ENCODE measurements around the gene PCLO.

PCLO gene

DNA sequence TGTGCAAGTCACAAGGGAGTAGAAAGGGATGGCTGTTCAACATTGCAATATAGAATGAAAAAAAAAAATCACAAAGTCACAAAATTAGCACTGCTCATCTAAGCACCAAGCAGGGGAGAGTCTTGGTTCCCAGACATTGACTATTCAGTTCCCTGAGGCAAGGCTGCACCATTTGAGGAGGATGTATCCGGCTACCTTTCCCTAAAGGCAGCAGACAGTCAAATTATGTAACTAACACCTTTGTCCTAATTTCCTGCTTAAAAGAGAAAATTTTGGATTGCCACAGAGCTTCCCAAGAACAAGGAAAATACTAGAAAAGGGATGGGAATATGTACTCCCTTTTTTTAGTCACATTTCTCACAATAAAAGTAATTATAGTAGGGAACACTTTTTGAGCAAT is 148.1 kb downstream of the PCLO start:
- TF ChIP-seq, protein P1, sequence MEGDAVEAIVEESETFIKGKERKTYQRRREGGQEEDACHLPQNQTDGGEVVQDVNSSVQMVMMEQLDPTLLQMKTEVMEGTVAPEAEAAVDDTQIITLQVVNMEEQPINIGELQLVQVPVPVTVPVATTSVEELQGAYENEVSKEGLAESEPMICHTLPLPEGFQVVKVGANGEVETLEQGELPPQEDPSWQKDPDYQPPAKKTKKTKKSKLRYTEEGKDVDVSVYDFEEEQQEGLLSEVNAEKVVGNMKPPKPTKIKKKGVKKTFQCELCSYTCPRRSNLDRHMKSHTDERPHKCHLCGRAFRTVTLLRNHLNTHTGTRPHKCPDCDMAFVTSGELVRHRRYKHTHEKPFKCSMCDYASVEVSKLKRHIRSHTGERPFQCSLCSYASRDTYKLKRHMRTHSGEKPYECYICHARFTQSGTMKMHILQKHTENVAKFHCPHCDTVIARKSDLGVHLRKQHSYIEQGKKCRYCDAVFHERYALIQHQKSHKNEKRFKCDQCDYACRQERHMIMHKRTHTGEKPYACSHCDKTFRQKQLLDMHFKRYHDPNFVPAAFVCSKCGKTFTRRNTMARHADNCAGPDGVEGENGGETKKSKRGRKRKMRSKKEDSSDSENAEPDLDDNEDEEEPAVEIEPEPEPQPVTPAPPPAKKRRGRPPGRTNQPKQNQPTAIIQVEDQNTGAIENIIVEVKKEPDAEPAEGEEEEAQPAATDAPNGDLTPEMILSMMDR (IDR thresholded peaks at IDR 0.05; ENCODE audit: insufficient read depth, low read depth, low read length, missing control alignments), result no peak
- H3K4me3 ChIP-seq (ENCODE audit: low read length), result no peak overlapping the region
- DNase-seq (ENCODE audit: low read depth), result no peak

DNA sequence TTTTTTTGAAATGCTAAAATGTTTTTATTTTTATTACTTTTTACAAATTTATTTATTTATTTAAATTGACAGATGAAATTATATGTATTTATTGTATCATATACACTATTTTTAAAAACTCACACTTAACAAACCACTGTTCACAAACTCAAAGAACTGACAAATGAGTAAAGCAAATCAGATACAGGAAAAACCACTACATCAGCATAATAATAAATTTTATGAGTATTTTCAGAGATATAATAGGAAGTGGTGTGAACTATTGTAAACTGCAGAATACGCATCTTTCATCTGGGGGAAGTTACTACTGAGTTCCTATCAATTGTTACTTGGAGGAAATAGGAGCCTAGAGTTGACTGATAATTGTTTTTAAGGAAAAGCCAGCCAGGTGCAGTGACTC is 150.7 kb downstream of the PCLO start:
- TF ChIP-seq, protein P1 (IDR thresholded peaks at IDR 0.05; ENCODE audit: insufficient read depth, low read depth, low read length, missing control alignments), result no peak
- no peak for DNase-seq (ENCODE audit: low read depth)
- no peak overlapping the region for H3K4me3 ChIP-seq (ENCODE audit: low read length)

DNA sequence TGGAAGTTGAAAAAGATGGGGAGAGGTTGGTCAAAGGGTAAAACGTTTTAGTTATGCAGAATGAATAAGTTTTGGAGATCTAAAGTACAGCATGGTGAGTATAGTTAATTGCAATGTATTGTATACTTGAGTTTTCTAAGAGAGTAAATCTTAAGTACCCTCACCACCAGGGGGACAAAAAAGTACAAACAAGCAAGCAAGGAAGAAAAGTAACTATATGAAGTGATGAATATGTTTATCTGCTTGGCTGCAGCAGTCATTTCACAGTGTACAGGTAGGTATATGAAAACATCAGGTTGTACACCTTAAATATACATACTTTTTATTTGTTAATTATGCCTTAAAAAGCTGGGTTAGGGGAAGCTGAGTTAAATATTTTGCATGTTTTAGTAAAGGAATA is 157.3 kb downstream of the PCLO start:
- TF ChIP-seq, protein P1 (IDR thresholded peaks at IDR 0.05; ENCODE audit: insufficient read depth, low read depth, low read length, missing control alignments), result peak; percentile 26
- peak; percentile 32 for DNase-seq (ENCODE audit: low read depth)
- no peak overlapping the region for H3K4me3 ChIP-seq (ENCODE audit: low read length)

DNA sequence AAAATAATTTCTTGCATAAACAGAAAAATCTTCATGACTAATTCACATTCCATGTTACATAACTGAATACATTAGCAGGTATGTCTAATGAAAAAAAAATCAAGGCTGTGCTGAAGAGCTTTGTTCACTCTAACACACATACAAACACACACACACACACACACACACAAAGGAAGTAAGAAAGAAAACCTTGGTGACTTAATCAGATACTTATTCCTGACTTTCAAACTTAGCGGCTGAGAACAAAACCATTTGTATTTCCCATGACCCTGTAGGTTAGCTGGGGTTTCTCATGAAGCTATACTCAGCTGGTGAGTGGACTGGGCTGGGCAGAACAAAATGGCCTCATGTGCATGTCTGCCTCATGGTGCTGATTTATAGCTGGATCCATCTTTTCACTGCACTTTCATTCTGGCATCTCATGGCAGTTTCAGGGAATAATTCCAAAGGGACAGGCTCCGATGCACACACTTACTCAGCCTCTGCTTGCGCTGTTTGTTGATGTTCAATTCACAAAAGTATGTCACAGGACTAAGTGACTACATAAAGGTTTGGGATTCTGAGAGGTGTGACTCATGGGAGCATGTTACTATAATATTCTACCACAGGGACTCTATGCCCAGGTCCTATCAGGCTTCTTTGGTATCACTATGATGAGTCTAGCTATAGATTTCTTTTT is 161.2 kb downstream of the PCLO start:
- TF ChIP-seq, protein P1 (IDR thresholded peaks at IDR 0.05; ENCODE audit: insufficient read depth, low read depth, low read length, missing control alignments), result no peak
- DNase-seq (ENCODE audit: low read depth), result peak; percentile 74
- H3K4me3 ChIP-seq (ENCODE audit: low read length), result no peak overlapping the region

DNA sequence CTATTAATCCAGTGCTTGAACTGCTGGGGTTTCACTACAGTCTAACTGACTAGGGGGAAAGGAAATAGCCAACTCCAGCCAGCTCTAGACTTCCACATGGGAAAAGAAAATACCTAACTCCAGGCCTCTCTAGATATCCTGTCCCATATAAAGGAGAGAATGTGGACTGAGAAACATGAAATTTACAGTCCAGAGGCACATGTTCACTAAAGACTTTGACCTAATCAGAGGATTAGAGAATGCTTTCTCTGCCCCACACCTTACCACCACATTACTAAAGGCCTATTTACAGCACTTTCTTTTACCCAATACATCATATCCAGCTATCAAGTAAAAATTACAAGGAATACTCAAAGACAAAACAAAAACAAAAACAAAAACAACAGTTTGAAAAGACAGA is 164.2 kb downstream of the PCLO start:
- TF ChIP-seq, protein P1 (IDR thresholded peaks at IDR 0.05; ENCODE audit: insufficient read depth, low read depth, low read length, missing control alignments), result no peak
- no peak for DNase-seq (ENCODE audit: low read depth)
- H3K4me3 ChIP-seq (ENCODE audit: low read length), result no peak overlapping the region

DNA sequence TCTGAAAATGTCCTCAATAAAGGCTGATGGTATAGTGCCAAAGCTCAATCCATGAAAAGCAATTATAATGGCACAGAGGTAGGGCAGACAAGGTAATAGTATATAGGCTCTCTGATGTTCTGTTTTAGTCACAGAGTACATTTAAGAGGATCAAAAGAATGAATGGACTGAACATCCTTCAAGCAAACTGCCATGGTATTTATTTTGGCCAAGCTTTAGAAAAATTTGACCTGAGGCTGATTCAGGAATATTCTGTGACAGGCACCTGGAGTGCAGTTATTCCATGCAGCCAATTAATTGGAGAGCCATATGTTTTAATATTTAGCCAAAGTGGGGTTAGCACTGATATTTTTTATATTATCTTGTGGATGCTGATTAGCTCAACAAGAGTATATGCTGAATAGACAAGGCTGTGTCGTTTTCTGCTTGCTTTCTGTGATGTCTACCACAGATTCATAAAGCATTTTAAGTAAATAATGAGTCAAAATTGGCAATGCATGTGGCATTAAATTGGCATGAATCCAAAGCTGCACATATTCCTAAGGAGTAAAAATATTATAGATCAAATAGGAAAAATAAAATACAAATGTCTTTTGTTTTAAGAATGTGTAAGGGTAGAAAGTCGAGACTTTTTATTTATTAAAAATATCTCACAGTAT is 177.4 kb downstream of the PCLO start:
- H3K4me3 ChIP-seq (ENCODE audit: low read length), result no peak overlapping the region
- TF ChIP-seq, protein P1 (IDR thresholded peaks at IDR 0.05; ENCODE audit: insufficient read depth, low read depth, low read length, missing control alignments), result no peak

More for the DNA sequence above, 177.4 kb downstream of the PCLO start:
- peak; percentile 58 for DNase-seq (ENCODE audit: low read depth)

Data from epithelial cell of esophagus (primary cell).